ENCODE measurements around the gene NEK4. TPM values are rescaled to one million over a fixed set of nuclear protein-coding genes. Genes with fewer than 3 reads are reported as not detected.

The NEK4 gene
- total and polyA plus RNA-seq, 10 of the 15 experiments (the other 5 are each of a cell fraction or from before 2014, with no cell fraction given): 7.0 to 29.1 (median 16.4) TPM

DNA sequence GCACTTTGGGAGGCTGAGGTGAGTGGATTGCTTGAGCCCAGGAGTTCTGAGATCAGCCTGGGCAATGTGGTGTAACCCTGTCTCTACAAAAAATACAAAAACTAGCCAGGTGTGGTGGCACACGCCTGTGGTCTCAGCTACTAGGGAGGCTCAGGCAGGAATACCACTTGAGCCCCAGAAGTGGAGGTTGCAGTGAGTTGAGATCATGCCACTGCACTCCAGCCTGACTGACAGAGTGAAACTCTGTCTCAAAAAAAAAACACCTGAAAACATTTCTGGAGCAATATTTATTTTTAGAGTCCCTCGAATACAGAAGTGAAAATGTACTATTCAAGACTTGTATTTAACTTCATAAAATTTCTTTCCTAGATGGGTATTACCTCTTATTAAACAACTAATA, 60.2 kb downstream of the NEK4 start (continued):
- TF ChIP-seq YBX1 (IDR thresholded peaks at IDR 0.05) (no peak), TBL1XR1 (IDR thresholded peaks at IDR 0.05; ENCODE audit: low read depth, low read length) (no peak), GABPA (IDR thresholded peaks at IDR 0.05; ENCODE audit: low read depth) (no peak), MYC (IDR thresholded peaks at IDR 0.05; ENCODE audit: insufficient read depth, insufficient read length, insufficient replicate concordance, low read length, severe bottlenecking) (no peak), ZBED1 (IDR thresholded peaks at IDR 0.05; ENCODE audit: borderline replicate concordance) (no peak), NFIC (IDR thresholded peaks at IDR 0.05; ENCODE audit: low read depth, low read length) (no peak), FOXK2 (IDR thresholded peaks at IDR 0.05) (no peak), MTA3 (IDR thresholded peaks at IDR 0.05; ENCODE audit: borderline replicate concordance, low read length) (no peak; the same call in 1 of the 2 replicates), IRF4 (IDR thresholded peaks at IDR 0.05; ENCODE audit: low read depth, low read length) (no peak), TCF3 (IDR thresholded peaks at IDR 0.05; ENCODE audit: borderline replicate concordance, insufficient read depth, low read depth, low read length) (no peak), ZSCAN29 (IDR thresholded peaks at IDR 0.05) (no peak), LARP7 (IDR thresholded peaks at IDR 0.05) (no peak), CBX3 (IDR thresholded peaks at IDR 0.05; ENCODE audit: borderline replicate concordance, low read depth) (no peak), RCOR1 (conservative IDR thresholded peaks at IDR 0.05; ENCODE audit: low read depth, low read length) (no peak), EP300 (IDR thresholded peaks at IDR 0.05; ENCODE audit: borderline replicate concordance in 1 of 2, control insufficient read depth in 1 of 2, low read depth in 2 of 2, low read length in 2 of 2) (no peak), ESRRA (IDR thresholded peaks at IDR 0.05; ENCODE audit: low read length) (no peak)
- TF ChIP-seq, protein P1, sequence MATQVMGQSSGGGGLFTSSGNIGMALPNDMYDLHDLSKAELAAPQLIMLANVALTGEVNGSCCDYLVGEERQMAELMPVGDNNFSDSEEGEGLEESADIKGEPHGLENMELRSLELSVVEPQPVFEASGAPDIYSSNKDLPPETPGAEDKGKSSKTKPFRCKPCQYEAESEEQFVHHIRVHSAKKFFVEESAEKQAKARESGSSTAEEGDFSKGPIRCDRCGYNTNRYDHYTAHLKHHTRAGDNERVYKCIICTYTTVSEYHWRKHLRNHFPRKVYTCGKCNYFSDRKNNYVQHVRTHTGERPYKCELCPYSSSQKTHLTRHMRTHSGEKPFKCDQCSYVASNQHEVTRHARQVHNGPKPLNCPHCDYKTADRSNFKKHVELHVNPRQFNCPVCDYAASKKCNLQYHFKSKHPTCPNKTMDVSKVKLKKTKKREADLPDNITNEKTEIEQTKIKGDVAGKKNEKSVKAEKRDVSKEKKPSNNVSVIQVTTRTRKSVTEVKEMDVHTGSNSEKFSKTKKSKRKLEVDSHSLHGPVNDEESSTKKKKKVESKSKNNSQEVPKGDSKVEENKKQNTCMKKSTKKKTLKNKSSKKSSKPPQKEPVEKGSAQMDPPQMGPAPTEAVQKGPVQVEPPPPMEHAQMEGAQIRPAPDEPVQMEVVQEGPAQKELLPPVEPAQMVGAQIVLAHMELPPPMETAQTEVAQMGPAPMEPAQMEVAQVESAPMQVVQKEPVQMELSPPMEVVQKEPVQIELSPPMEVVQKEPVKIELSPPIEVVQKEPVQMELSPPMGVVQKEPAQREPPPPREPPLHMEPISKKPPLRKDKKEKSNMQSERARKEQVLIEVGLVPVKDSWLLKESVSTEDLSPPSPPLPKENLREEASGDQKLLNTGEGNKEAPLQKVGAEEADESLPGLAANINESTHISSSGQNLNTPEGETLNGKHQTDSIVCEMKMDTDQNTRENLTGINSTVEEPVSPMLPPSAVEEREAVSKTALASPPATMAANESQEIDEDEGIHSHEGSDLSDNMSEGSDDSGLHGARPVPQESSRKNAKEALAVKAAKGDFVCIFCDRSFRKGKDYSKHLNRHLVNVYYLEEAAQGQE (IDR thresholded peaks at IDR 0.05; ENCODE audit: low read depth, low read length): no peak
- TF ChIP-seq, protein P2, sequence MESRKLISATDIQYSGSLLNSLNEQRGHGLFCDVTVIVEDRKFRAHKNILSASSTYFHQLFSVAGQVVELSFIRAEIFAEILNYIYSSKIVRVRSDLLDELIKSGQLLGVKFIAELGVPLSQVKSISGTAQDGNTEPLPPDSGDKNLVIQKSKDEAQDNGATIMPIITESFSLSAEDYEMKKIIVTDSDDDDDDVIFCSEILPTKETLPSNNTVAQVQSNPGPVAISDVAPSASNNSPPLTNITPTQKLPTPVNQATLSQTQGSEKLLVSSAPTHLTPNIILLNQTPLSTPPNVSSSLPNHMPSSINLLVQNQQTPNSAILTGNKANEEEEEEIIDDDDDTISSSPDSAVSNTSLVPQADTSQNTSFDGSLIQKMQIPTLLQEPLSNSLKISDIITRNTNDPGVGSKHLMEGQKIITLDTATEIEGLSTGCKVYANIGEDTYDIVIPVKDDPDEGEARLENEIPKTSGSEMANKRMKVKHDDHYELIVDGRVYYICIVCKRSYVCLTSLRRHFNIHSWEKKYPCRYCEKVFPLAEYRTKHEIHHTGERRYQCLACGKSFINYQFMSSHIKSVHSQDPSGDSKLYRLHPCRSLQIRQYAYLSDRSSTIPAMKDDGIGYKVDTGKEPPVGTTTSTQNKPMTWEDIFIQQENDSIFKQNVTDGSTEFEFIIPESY (IDR thresholded peaks at IDR 0.05): no peak
- TF ChIP-seq, protein P3, sequence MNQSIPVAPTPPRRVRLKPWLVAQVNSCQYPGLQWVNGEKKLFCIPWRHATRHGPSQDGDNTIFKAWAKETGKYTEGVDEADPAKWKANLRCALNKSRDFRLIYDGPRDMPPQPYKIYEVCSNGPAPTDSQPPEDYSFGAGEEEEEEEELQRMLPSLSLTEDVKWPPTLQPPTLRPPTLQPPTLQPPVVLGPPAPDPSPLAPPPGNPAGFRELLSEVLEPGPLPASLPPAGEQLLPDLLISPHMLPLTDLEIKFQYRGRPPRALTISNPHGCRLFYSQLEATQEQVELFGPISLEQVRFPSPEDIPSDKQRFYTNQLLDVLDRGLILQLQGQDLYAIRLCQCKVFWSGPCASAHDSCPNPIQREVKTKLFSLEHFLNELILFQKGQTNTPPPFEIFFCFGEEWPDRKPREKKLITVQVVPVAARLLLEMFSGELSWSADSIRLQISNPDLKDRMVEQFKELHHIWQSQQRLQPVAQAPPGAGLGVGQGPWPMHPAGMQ (IDR thresholded peaks at IDR 0.05; ENCODE audit: borderline replicate concordance): no peak
- TF ChIP-seq, protein P4, sequence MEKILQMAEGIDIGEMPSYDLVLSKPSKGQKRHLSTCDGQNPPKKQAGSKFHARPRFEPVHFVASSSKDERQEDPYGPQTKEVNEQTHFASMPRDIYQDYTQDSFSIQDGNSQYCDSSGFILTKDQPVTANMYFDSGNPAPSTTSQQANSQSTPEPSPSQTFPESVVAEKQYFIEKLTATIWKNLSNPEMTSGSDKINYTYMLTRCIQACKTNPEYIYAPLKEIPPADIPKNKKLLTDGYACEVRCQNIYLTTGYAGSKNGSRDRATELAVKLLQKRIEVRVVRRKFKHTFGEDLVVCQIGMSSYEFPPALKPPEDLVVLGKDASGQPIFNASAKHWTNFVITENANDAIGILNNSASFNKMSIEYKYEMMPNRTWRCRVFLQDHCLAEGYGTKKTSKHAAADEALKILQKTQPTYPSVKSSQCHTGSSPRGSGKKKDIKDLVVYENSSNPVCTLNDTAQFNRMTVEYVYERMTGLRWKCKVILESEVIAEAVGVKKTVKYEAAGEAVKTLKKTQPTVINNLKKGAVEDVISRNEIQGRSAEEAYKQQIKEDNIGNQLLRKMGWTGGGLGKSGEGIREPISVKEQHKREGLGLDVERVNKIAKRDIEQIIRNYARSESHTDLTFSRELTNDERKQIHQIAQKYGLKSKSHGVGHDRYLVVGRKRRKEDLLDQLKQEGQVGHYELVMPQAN (conservative IDR thresholded peaks at IDR 0.05): no peak

All from GM12878 (cell line).